Thoracic aorta (tissue), 2 donors: ENCODE measurements around the gene PFDN4. TPM values are rescaled to one million over a fixed set of nuclear protein-coding genes. Genes with fewer than 3 reads are reported as not detected.

Experiments
- ATAC-seq: fragments of 150-250 bp; one replicate; pipeline ENCODE4 v1.8.0; 2017; ENCODE audit warnings: low read depth; ENCODE audit not compliant: insufficient number of reproducible peaks, low FRiP score
- DNase-seq: peaks from one replicate; pipeline ENCODE4 v3.0.0-alpha.2; 2020; ENCODE audit warnings: low spot score
- H3K27ac ChIP-seq, 2 donors: fragments of 200-600 bp; sonication (generic); 1 replicate in 1 of 2; 2 replicates in 1 of 2; pipeline ENCODE4 v1.5.1; 2016; ENCODE audit warnings: mild to moderate bottlenecking in 2 of 2, moderate library complexity in 2 of 2
- H3K27me3 ChIP-seq: fragments of 200-600 bp; sonication (generic); replicated peaks from 2 replicates; pipeline ENCODE4 v1.6.0; 2016; ENCODE audit warnings: mild to moderate bottlenecking; ENCODE audit not compliant: insufficient read depth
- H3K36me3 ChIP-seq: fragments of 200-600 bp; sonication (generic); one replicate; pipeline ENCODE4 v1.5.1; 2016
- H3K4me1 ChIP-seq, 2 donors: fragments of 200-600 bp; sonication (generic); 1 replicate in 1 of 2; 2 replicates in 1 of 2; pipeline versions ENCODE4 v1.5.1 to v1.6.0; 2016; ENCODE audit warnings: low read depth in 2 of 2, mild to moderate bottlenecking in 1 of 2; ENCODE audit not compliant: control insufficient read depth in 1 of 2
- H3K4me3 ChIP-seq: fragments of 200-600 bp; sonication (generic); 2 replicates; pipeline ENCODE4 v1.5.1; 2016; ENCODE audit warnings: mild to moderate bottlenecking
- H3K9me3 ChIP-seq: fragments of 200-600 bp; sonication (generic); 2 replicates; pipeline ENCODE4 v1.5.1; 2016
- total RNA-seq, 2 donors: library from RNA; depleted of rRNA; stranded (reverse); fragments of >200 nt; gene quantifications; one replicate each; pipeline versions ENCODE4 v1.1.0 to v1.2.3, GENCODE V29; 2016
- TF ChIP-seq, protein P1 (sequence below): fragments of 200-600 bp; sonication (generic); IDR thresholded peaks from one replicate; pipeline ENCODE4 v1.5.1; 2019; ENCODE audit warnings: antibody characterized with exemption

PFDN4 gene
- total RNA-seq, 2 donors from 2014 or later = 50.5 to 73.2 TPM

DNA sequence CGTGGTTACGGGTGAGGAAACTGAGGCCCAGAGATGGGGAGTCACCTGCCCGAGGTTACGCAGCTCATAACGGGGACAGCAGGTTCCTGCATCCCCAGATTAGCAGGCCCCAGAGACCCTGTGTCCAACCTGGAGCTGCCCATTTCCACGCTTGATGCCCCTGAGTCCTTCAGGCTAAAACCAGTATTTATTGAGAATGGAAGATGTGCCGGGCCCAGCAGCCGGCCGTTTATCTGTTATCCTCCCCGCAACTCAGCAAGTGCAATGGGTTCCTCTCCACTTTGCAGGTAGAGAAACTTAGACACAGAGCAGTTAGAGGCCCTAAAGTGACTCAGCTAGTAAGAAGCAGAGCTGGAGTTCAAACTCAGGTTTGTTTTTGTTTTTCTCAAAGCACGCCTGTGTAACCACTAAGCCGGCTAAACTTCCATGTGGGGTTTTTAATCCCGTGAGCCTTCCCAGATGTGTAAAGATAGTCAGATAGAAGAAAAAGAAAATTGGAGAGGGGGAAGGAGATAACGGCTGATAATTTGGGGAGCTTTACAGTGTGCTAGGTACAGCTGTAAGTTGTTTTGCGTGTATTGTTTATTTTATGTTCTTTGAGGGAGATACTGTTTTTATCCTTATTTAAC is 775 bp downstream of the PFDN4 start:
- TF ChIP-seq, protein P1, sequence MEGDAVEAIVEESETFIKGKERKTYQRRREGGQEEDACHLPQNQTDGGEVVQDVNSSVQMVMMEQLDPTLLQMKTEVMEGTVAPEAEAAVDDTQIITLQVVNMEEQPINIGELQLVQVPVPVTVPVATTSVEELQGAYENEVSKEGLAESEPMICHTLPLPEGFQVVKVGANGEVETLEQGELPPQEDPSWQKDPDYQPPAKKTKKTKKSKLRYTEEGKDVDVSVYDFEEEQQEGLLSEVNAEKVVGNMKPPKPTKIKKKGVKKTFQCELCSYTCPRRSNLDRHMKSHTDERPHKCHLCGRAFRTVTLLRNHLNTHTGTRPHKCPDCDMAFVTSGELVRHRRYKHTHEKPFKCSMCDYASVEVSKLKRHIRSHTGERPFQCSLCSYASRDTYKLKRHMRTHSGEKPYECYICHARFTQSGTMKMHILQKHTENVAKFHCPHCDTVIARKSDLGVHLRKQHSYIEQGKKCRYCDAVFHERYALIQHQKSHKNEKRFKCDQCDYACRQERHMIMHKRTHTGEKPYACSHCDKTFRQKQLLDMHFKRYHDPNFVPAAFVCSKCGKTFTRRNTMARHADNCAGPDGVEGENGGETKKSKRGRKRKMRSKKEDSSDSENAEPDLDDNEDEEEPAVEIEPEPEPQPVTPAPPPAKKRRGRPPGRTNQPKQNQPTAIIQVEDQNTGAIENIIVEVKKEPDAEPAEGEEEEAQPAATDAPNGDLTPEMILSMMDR = peak; percentile 13

GRCh38 chr20:54209216-54209813 is 1.4 kb downstream of the PFDN4 start:
- no peaks in the 10 kb centered on the region for H3K9me3 ChIP-seq
- no peak overlapping the region for H3K27ac ChIP-seq
- H3K4me1 ChIP-seq = peaks cover 14 to 35% of the 10 kb centered on the region in 2 donors
- TF ChIP-seq, protein P1 = no peak
- no peaks in the 10 kb centered on the region for H3K36me3 ChIP-seq
- H3K4me3 ChIP-seq = peak overlapping the region; percentile 88
- DNase-seq (no peak), ATAC-seq (no peak)
- H3K27me3 ChIP-seq = no peaks in the 10 kb centered on the region

More for the DNA sequence above, 775 bp downstream of the PFDN4 start:
- ATAC-seq = no peak
- no peaks in the 10 kb centered on the region for H3K36me3 ChIP-seq
- no peaks in the 10 kb centered on the region for H3K9me3 ChIP-seq
- H3K4me3 ChIP-seq = peak overlapping the region; percentile 88
- no peaks in the 10 kb centered on the region for H3K27me3 ChIP-seq
- DNase-seq = no peak
- H3K4me1 ChIP-seq = peaks cover 14 to 35% of the 10 kb centered on the region in 2 donors
- peak overlapping the region; percentile 90 to 99 for H3K27ac ChIP-seq

GRCh38 chr20:54212226-54212625 is 4.3 kb downstream of the PFDN4 start:
- Histone ChIP-seq H3K4me3 (no peak overlapping the region), H3K4me1 (peaks cover 14 to 35% of the 10 kb centered on the region in 2 donors), H3K9me3 (no peaks in the 10 kb centered on the region), H3K27ac (no peak overlapping the region), H3K27me3 (no peaks in the 10 kb centered on the region), H3K36me3 (peaks cover 5% of the 10 kb centered on the region)
- TF ChIP-seq, protein P1 = no peak
- ATAC-seq (no peak), DNase-seq (no peak)

- ATAC-seq (no peak), DNase-seq (no peak)
- no peak overlapping the region for H3K4me3 ChIP-seq
Measured at GRCh38 chr20:54212871-54213270, 5.0 kb downstream of the PFDN4 start.

GRCh38 chr20:54214566-54214965 is 6.7 kb downstream of the PFDN4 start:
- H3K4me1 ChIP-seq = peaks cover 10 to 26% of the 10 kb centered on the region in 2 donors
- no peaks in the 10 kb centered on the region for H3K27me3 ChIP-seq
- no peak overlapping the region for H3K27ac ChIP-seq
- DNase-seq = no peak
- no peaks in the 10 kb centered on the region for H3K9me3 ChIP-seq
- no peak overlapping the region for H3K4me3 ChIP-seq
- H3K36me3 ChIP-seq = peaks cover 5% of the 10 kb centered on the region
- TF ChIP-seq, protein P1 = no peak
- ATAC-seq = no peak

More at GRCh38 chr20:54212871-54213270, 5.0 kb downstream of the PFDN4 start:
- TF ChIP-seq, protein P1 = no peak
- Histone ChIP-seq H3K27me3 (no peaks in the 10 kb centered on the region), H3K36me3 (peaks cover 5% of the 10 kb centered on the region), H3K4me1 (peaks cover 14 to 35% of the 10 kb centered on the region in 2 donors), H3K9me3 (no peaks in the 10 kb centered on the region), H3K27ac (no peak overlapping the region)
